ENCODE results near the gene THTPA.

Gene THTPA

GRCh38 chr14:23551266-23552028 lies 4.6 kb upstream of the THTPA start, which contains the start of gene ZFHX2:
TSS of gene ZFHX2 (minus strand) at chr14:23551765. CDS start at chr14:23535325, 16,440 bp downstream.
- peak; percentile 79 for DNase-seq

- no peak for DNase-seq
Measured at GRCh38 chr14:23555533-23555881, 564 bp upstream of the THTPA start.

- no peak for DNase-seq
Measured at GRCh38 chr14:23556700-23557440, 799 bp downstream of the THTPA start.

GRCh38 chr14:23557521-23557920 lies 1.4 kb downstream of the THTPA start:
- DNase-seq: no peak

GRCh38 chr14:23557946-23558345 lies 1.9 kb downstream of the THTPA start:
- DNase-seq: no peak

- DNase-seq: no peak
Measured at GRCh38 chr14:23558346-23559009, 2.4 kb downstream of the THTPA start.

GRCh38 chr14:23559010-23559925 lies 3.2 kb downstream of the THTPA start:
- no peak for DNase-seq

GRCh38 chr14:23559926-23560520 lies 4.0 kb downstream of the THTPA start:
- DNase-seq: no peak

- DNase-seq: no peak
Measured at GRCh38 chr14:23561259-23561658, 5.2 kb downstream of the THTPA start.

GRCh38 chr14:23561873-23562821 lies 6.1 kb downstream of the THTPA start:
- no peak for DNase-seq

- DNase-seq: peak; percentile 63
Measured at GRCh38 chr14:23562822-23563472, 6.9 kb downstream of the THTPA start.

- DNase-seq: no peak
Measured at GRCh38 chr14:23563473-23564180, 7.6 kb downstream of the THTPA start.

GRCh38 chr14:23564181-23564812 lies 8.2 kb downstream of the THTPA start:
- DNase-seq: no peak

- no peak for DNase-seq
Measured at GRCh38 chr14:23564876-23565275, 8.8 kb downstream of the THTPA start.

GRCh38 chr14:23565626-23566025 lies 9.6 kb downstream of the THTPA start:
- DNase-seq: no peak

- DNase-seq: no peak
Measured at GRCh38 chr14:23566112-23566777, 10.2 kb downstream of the THTPA start.

GRCh38 chr14:23566778-23567185 lies 10.7 kb downstream of the THTPA start:
- no peak for DNase-seq

- peak; percentile 89 for DNase-seq
Measured at GRCh38 chr14:23567186-23568020, 11.3 kb downstream of the THTPA start, which contains the start of gene AP1G2. TSS of gene AP1G2 (minus strand) at chr14:23567791. CDS start at chr14:23567314, 477 bp downstream.

All from left hindlimb (tissue), 1 donor.